Measurements from ENCODE around the gene TFF3.

Gene TFF3, protein sequence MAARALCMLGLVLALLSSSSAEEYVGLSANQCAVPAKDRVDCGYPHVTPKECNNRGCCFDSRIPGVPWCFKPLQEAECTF

DNA sequence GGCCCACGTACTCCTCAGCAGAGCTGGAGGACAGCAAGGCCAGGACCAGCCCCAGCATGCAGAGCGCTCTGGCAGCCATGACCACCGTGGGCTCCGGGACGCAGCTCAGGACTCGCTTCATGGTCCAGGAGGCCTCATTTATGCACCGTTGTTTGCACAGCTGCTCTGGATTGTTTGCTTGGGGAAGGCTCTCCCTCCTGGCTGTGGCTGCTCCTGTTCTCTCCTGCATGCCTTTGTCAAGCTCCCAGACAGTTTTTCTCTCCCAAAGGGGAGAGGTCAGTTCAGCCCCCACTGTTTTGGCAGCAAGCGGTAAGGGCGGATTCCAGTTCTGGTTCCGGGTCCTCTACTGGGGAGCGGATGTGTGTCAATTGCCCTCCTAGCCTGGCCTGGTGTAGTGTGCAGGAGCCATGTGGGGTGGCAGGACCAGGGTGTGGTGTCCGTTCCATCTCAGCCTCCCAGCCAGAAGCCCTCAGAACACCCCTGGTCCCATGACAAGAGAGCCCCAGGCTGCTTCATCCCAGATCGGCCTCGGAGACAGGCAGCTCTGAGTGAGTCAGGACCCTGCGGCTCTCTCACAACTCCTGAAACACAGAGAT, at the start of gene TFF3:
Gene TFF3 (minus strand): TSS at position 114 of the 596 bp plus-strand sequence. CDS start 35 bp downstream, at position 79.
- no peak for DNase-seq (ENCODE audit: low read depth)

DNA sequence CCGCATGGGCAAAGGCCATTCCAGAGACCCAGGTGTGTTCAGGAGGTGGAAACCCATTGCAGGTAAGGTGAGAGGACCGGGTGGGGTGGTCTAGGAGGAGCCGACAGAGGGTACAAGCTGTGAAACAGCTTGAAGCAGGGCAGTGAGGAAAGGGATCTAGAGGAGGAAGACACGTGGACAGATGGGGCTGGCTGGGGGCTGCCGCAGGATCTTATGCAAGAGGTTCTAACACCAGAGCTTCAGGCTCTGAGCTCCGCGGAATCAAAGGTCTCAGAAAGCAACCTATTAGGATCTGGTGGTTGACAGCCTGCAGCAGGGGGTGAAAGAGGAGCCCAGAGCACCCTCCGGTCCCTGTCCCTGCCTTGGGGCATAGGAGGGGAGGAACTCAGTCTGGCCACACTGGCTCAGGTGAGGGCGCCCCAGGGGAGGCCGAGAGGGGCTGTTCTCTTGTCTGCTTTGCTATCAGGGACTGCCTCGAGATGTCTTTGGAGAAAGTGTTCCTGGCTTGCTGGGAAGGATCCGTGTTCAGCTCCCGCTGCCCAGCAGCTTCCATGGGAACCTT, 49.2 kb upstream of the TFF3 start:
- no peak for DNase-seq (ENCODE audit: low read depth)

- no peak for DNase-seq (ENCODE audit: low read depth)
These were observed 48.1 kb upstream of the TFF3 start for GRCh38 chr21:42363312-42363711.

- DNase-seq (ENCODE audit: low read depth): no peak
These were observed 47.5 kb upstream of the TFF3 start for GRCh38 chr21:42362700-42363099.

- DNase-seq (ENCODE audit: low read depth): no peak
These were observed 47.0 kb upstream of the TFF3 start for GRCh38 chr21:42362198-42362597.

DNA sequence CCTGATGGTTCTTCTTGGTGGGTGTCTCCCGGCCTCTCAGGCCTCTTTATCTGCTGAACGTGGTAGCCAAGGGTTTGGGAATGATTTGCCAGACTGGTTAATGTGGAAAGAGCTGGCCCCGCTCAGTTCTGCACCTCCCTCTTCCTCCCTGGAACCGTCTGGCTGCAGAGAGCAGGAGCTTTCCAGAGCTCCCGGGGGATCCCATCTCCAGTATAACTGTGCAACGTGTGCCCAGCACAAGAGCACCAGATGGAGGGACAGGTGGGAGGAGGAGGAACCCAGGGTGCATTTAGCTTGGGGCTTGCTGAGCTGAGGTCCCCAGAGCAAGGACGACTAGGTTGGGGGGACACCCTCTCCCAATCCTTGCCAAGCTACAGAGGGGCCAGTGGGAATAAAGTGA, 46.1 kb upstream of the TFF3 start:
- DNase-seq (ENCODE audit: low read depth): no peak

- DNase-seq (ENCODE audit: low read depth): no peak
These were observed 45.1 kb upstream of the TFF3 start for GRCh38 chr21:42360317-42360716.

GRCh38 chr21:42358937-42359336, 43.7 kb upstream of the TFF3 start:
- DNase-seq (ENCODE audit: low read depth): no peak

- DNase-seq (ENCODE audit: low read depth): no peak
These were observed 43.1 kb upstream of the TFF3 start for GRCh38 chr21:42358261-42358660.

GRCh38 chr21:42357307-42357706, 42.1 kb upstream of the TFF3 start:
- DNase-seq (ENCODE audit: low read depth): no peak

GRCh38 chr21:42356650-42357049, 41.4 kb upstream of the TFF3 start:
- DNase-seq (ENCODE audit: low read depth): no peak

- DNase-seq (ENCODE audit: low read depth): no peak
These were observed 40.8 kb upstream of the TFF3 start for GRCh38 chr21:42356046-42356445.

GRCh38 chr21:42353623-42354022, 38.4 kb upstream of the TFF3 start:
- DNase-seq (ENCODE audit: low read depth): no peak

DNA sequence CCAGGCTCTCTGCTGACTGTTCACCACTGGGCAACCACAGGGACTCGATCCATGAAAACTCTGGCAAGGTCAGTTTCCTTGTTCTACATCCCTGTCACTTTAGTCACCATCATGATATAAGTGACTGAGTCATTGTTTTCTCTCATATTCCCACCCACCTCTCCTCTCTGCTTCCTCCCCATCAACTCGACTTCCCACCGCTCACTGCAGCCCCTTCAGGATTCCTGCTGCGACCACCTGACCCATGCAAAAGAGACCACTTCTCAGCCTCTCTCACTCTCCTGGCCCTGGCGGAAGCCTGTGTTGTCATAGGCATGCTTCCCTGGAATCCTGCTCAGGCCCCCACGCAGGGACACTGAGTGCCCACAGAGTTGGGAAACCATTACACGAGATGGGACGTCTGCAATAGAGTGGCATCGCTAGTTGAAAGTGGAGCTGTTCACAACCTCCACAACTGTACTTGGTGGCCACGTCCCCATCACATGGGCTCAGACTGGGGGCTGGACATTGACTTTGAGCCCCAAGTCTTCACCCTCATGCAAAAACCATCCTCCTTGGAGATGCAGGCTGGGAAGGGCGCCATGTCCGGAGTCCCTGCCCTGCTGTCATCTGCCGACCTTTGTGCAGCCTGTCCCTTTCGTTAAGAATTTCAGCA, 37.4 kb upstream of the TFF3 start:
- no peak for DNase-seq (ENCODE audit: low read depth)

GRCh38 chr21:42351626-42352440, 36.6 kb upstream of the TFF3 start:
- no peak for DNase-seq (ENCODE audit: low read depth)

- no peak for DNase-seq (ENCODE audit: low read depth)
These were observed 35.8 kb upstream of the TFF3 start, which contains the start of gene TFF2 for GRCh38 chr21:42350927-42351426. TFF2 (minus strand) TSS chr21:42350994; CDS start chr21:42350957, 37 bp downstream.

- DNase-seq (ENCODE audit: low read depth): no peak
These were observed 35.2 kb upstream of the TFF3 start for GRCh38 chr21:42350318-42350910.

DNA sequence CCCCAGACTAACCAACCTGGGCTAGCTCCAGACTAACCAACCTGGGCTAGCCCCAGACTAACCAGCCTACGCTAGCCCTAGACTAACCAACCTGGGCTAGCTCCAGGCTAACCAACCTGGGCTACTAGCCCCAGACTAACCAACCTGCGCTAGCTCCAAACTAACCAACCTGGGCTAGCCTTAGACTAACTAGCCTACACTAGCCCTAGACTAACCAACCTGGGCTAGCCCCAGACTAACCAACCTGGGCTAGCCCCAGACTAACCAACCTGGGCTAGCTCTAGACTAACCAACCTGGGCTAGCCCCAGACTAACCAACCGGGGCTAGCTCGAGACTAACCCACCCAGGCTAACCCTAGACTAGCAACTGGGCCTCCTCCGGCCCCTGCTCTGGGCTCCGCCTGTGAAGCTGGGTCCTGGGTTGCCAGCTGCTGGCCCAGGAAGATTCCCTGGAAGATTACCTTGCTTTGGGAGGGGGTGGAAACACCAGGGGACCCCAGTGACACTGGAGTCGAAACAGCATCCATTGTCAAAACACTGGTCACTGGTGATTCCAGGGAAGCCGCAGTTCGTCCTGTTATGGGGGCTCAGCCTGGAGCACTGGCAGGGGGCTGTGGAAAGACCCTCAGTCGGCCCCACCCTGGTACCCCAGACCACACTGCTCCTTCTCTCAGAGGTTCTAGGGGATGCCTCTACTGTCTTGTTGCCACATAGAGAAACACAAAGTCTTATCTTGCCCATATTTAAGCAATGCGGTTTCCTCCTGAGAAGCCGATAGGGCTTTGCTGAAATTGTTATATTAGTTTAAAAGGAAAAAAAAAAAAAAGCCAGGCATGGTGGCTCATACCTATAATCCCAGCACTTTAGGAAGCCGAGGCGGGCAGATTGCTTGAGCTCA, 34.5 kb upstream of the TFF3 start:
- DNase-seq (ENCODE audit: low read depth): no peak

DNA sequence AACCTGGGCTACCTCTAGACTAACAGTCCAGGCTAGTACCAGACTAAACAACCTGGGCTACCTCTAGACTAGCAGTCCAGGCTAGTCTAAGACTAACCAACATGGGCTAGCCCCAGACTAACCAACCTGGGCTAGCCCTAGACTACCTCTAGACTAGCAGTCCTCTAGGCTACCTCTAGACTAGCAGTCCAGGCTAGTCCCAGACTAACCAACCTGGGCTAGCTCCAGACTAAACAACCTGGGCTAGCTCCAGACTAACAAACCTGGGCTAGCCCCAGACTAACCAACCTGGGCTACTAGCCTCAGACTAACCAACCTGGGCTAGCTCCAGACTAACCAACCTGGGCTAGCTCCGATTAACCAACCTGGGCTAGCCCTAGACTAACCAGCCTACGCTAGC, 33.6 kb upstream of the TFF3 start:
- no peak for DNase-seq (ENCODE audit: low read depth)

GRCh38 chr21:42347601-42348327, 32.6 kb upstream of the TFF3 start:
- no peak for DNase-seq (ENCODE audit: low read depth)
